ENCODE data around the gene SPECC1L.
A peak's percentile ranks its signal among the peaks of the same experiment; 100 is the strongest.
"Not testable (repeated sequence)": the region's sequence is repeated elsewhere in the genome, so short reads cannot be mapped to it uniquely, and the experiment has no call there.

SPECC1L gene

GRCh38 chr22:24270556-24271385 lies at the start of gene SPECC1L:
SPECC1L (plus strand) TSS chr22:24270831; CDS start chr22:24302232, 31,401 bp downstream.
- peak; percentile 78 for DNase-seq (ENCODE audit: insufficient read length, low spot score)
- FAIRE-seq, result peak; percentile 60

- DNase-seq (ENCODE audit: insufficient read length, low spot score) (no peak), FAIRE-seq (no peak)
Measured at GRCh38 chr22:24224468-24224867, 46.2 kb upstream of the SPECC1L start.

GRCh38 chr22:24225044-24225601 lies 45.5 kb upstream of the SPECC1L start:
- no peak for DNase-seq (ENCODE audit: insufficient read length, low spot score)
- no peak for FAIRE-seq

GRCh38 chr22:24225951-24226350 lies 44.7 kb upstream of the SPECC1L start:
- FAIRE-seq (no peak), DNase-seq (ENCODE audit: insufficient read length, low spot score) (no peak)

GRCh38 chr22:24230911-24231656 lies 39.5 kb upstream of the SPECC1L start:
- FAIRE-seq (no peak), DNase-seq (ENCODE audit: insufficient read length, low spot score) (peak; percentile 53)

- FAIRE-seq, result no peak
- no peak for DNase-seq (ENCODE audit: insufficient read length, low spot score)
Measured at GRCh38 chr22:24231706-24232105, 38.9 kb upstream of the SPECC1L start.

GRCh38 chr22:24232124-24232523 lies 38.5 kb upstream of the SPECC1L start:
- DNase-seq (ENCODE audit: insufficient read length, low spot score), result no peak

GRCh38 chr22:24232725-24233124 lies 37.9 kb upstream of the SPECC1L start:
- DNase-seq (ENCODE audit: insufficient read length, low spot score) (no peak), FAIRE-seq (no peak)

More at GRCh38 chr22:24232124-24232523, 38.5 kb upstream of the SPECC1L start:
- no peak for FAIRE-seq

GRCh38 chr22:24233235-24233634 lies 37.4 kb upstream of the SPECC1L start:
- DNase-seq (ENCODE audit: insufficient read length, low spot score) (no peak), FAIRE-seq (no peak)

GRCh38 chr22:24233816-24234215 lies 36.8 kb upstream of the SPECC1L start:
- DNase-seq (ENCODE audit: insufficient read length, low spot score) (no peak), FAIRE-seq (no peak)

GRCh38 chr22:24235315-24235714 lies 35.3 kb upstream of the SPECC1L start:
- no peak for FAIRE-seq
- no peak for DNase-seq (ENCODE audit: insufficient read length, low spot score)

- DNase-seq (ENCODE audit: insufficient read length, low spot score) (no peak), FAIRE-seq (no peak)
Measured at GRCh38 chr22:24236656-24237055, 34.0 kb upstream of the SPECC1L start.

GRCh38 chr22:24238101-24238694 lies 32.4 kb upstream of the SPECC1L start:
- not testable (repeated sequence) for DNase-seq (ENCODE audit: insufficient read length, low spot score); FAIRE-seq

GRCh38 chr22:24240381-24240780 lies 30.2 kb upstream of the SPECC1L start:
- FAIRE-seq (no peak), DNase-seq (ENCODE audit: insufficient read length, low spot score) (no peak)

GRCh38 chr22:24240985-24241692 lies 29.5 kb upstream of the SPECC1L start:
- FAIRE-seq; DNase-seq (ENCODE audit: insufficient read length, low spot score): not testable (repeated sequence)

- FAIRE-seq; DNase-seq (ENCODE audit: insufficient read length, low spot score): not testable (repeated sequence)
Measured at GRCh38 chr22:24243417-24243816, 27.2 kb upstream of the SPECC1L start.

GRCh38 chr22:24244144-24244787 lies 26.4 kb upstream of the SPECC1L start:
- DNase-seq (ENCODE audit: insufficient read length, low spot score), result no peak
- no peak for FAIRE-seq

GRCh38 chr22:24245030-24245431 lies 25.6 kb upstream of the SPECC1L start, which contains the start of gene GGT5:
GGT5 (minus strand) TSS chr22:24245082; CDS start chr22:24244725, 357 bp downstream.
- not testable (repeated sequence) for DNase-seq (ENCODE audit: insufficient read length, low spot score); FAIRE-seq
